GM23338 (cell line): Measurements from ENCODE around the gene KIF1C.

ENCODE experiments used
- CREB1 ChIP-seq: fragments of 250-450 bp; sonication (Bioruptor Pico); IDR thresholded peaks from 2 replicates; pipeline ENCODE4 v1.5.0; 2020; ENCODE audit warnings: low read depth, mild to moderate bottlenecking, moderate library complexity
- CTCF ChIP-seq, 2 experiments: fragments of 200-600 bp in 1 of 2; sonication (generic) in 1 of 2; conservative IDR thresholded peaks; 2 replicates each; pipeline versions ENCODE4 v1.5.1 to v1.6.1; 2016 to 2017; ENCODE audit warnings: antibody characterized with exemption in 2 of 2, low read depth in 2 of 2, mild to moderate bottlenecking in 2 of 2, moderate library complexity in 1 of 2
- ETS1 ChIP-seq: IDR thresholded peaks from 2 replicates; pipeline ENCODE4 v1.6.1; 2016; ENCODE audit warnings: antibody characterized with exemption
- EZH2 ChIP-seq: fragments of 200-600 bp; sonication (generic); IDR thresholded peaks from one replicate; pipeline ENCODE4 v1.8.0; 2017; ENCODE audit warnings: antibody characterized with exemption, mild to moderate bottlenecking, low read depth; ENCODE audit not compliant: unreplicated experiment
- EZH2phosphoT487 ChIP-seq: fragments of 200-600 bp; sonication (generic); IDR thresholded peaks from one replicate; pipeline ENCODE4 v1.8.1; 2018; ENCODE audit warnings: antibody characterized with exemption; ENCODE audit not compliant: unreplicated experiment
- JUNB ChIP-seq: IDR thresholded peaks from one replicate; pipeline ENCODE4 v1.6.1; 2016; ENCODE audit warnings: antibody characterized with exemption; ENCODE audit not compliant: unreplicated experiment
- NANOG ChIP-seq: IDR thresholded peaks from 2 replicates; pipeline ENCODE4 v1.6.1; 2016; ENCODE audit warnings: antibody characterized with exemption, borderline replicate concordance
- POLR2AphosphoS5 ChIP-seq: IDR thresholded peaks from 2 replicates; pipeline ENCODE4 v1.6.1; 2016; ENCODE audit warnings: antibody characterized with exemption, low read depth
- STAT1 ChIP-seq: IDR thresholded peaks from one replicate; pipeline ENCODE4 v1.6.1; 2016; ENCODE audit warnings: antibody characterized with exemption; ENCODE audit not compliant: unreplicated experiment
- ZNF114 ChIP-seq: fragments of 250-450 bp; sonication (Bioruptor Pico); IDR thresholded peaks from 2 replicates; pipeline ENCODE4 v1.5.0; 2020; ENCODE audit warnings: mild to moderate bottlenecking, moderate library complexity
- ZNF331 ChIP-seq: fragments of 250-450 bp; sonication (Bioruptor Pico); IDR thresholded peaks from 2 replicates; pipeline ENCODE4 v1.5.0; 2020; ENCODE audit warnings: low read depth, mild to moderate bottlenecking, moderate library complexity
- TF ChIP-seq, protein P1 (sequence below): IDR thresholded peaks from one replicate; pipeline ENCODE4 v1.6.1; 2018; ENCODE audit warnings: antibody characterized with exemption; ENCODE audit not compliant: unreplicated experiment

DNA sequence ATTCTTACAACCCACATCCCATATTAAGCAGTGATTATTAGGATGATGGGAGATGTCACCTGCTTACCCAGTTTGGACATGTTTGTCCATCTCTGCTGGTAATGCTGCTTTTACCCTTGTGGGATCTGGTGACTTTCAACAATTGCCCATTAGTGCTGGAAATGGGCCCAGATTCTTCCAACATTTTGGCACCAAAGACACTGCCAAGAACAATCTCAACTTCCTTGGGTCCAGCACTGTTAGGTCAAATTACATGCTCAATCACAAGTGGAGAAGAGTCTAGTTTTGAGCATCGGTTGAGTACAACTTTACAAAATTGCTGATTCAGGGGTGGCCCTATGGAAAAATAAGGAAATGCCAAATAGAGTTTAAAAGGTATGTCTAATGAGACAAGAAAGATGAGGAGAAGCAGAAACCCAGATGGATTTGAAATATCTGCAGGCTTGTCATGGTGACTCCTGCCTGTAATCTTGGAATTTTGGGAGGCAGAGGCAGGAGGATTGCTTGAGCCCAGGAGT lies 67.5 kb downstream of the KIF1C start:
- TF ChIP-seq CTCF (conservative IDR thresholded peaks at IDR 0.05; ENCODE audit: low read depth in 2 of 2) = no peak
- no peak for TF ChIP-seq EZH2
- TF ChIP-seq POLR2AphosphoS5 = no peak
- TF ChIP-seq, protein P1, sequence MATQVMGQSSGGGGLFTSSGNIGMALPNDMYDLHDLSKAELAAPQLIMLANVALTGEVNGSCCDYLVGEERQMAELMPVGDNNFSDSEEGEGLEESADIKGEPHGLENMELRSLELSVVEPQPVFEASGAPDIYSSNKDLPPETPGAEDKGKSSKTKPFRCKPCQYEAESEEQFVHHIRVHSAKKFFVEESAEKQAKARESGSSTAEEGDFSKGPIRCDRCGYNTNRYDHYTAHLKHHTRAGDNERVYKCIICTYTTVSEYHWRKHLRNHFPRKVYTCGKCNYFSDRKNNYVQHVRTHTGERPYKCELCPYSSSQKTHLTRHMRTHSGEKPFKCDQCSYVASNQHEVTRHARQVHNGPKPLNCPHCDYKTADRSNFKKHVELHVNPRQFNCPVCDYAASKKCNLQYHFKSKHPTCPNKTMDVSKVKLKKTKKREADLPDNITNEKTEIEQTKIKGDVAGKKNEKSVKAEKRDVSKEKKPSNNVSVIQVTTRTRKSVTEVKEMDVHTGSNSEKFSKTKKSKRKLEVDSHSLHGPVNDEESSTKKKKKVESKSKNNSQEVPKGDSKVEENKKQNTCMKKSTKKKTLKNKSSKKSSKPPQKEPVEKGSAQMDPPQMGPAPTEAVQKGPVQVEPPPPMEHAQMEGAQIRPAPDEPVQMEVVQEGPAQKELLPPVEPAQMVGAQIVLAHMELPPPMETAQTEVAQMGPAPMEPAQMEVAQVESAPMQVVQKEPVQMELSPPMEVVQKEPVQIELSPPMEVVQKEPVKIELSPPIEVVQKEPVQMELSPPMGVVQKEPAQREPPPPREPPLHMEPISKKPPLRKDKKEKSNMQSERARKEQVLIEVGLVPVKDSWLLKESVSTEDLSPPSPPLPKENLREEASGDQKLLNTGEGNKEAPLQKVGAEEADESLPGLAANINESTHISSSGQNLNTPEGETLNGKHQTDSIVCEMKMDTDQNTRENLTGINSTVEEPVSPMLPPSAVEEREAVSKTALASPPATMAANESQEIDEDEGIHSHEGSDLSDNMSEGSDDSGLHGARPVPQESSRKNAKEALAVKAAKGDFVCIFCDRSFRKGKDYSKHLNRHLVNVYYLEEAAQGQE = no peak
- TF ChIP-seq EZH2phosphoT487 = no peak
- TF ChIP-seq JUNB = no peak
- TF ChIP-seq CREB1 = no peak
- no peak for TF ChIP-seq STAT1
- no peak for TF ChIP-seq ZNF331
- TF ChIP-seq ZNF114 (CRISPR knock-in tag) = no peak
- no peak for TF ChIP-seq NANOG
- no peak for TF ChIP-seq ETS1
